IPS DF 6.9 (cell line): Measurements from ENCODE around the gene CELF1.

Experiments used
- DNase-seq: peaks from one replicate; pipeline ENCODE4 v3.0.0-alpha.2; 2013; ENCODE audit warnings: low read depth, low spot score
- H3K27ac ChIP-seq: one replicate; pipeline ENCODE4 v1.5.1; 2013; ENCODE audit warnings: low read length, control low read depth
- H3K27me3 ChIP-seq: 2 replicates; pipeline ENCODE4 v1.6.1; 2013; ENCODE audit warnings: mild to moderate bottlenecking, low read length; ENCODE audit not compliant: control insufficient read depth, insufficient read depth
- H3K36me3 ChIP-seq: 2 replicates; pipeline ENCODE4 v1.6.1; 2013; ENCODE audit warnings: low read length; ENCODE audit not compliant: control insufficient read depth, insufficient read depth
- H3K4me1 ChIP-seq: 2 replicates; pipeline ENCODE4 v1.6.1; 2013; ENCODE audit warnings: low read length; ENCODE audit not compliant: control insufficient read depth, insufficient read depth
- H3K4me3 ChIP-seq: 2 replicates; pipeline ENCODE4 v1.5.1; 2013; ENCODE audit warnings: mild to moderate bottlenecking, low read length
- H3K9me3 ChIP-seq: 2 replicates; pipeline ENCODE4 v1.6.1; 2013; ENCODE audit warnings: low read length, inconsistent platforms; ENCODE audit not compliant: control insufficient read depth, insufficient read depth
- WGBS: extraction: QIAGEN DNeasy Blood & Tissue Kit; methylation state at CpG from one replicate; pipeline ENCODE4 v1.1.7; 2013; ENCODE audit warnings: mixed read lengths, missing lambda C conversion rate; ENCODE audit not compliant: insufficient read length, insufficient coverage; 5-methylcytosine and 5-hydroxymethylcytosine counted together

Gene CELF1

GRCh38 chr11:47451990-47452389, 100.9 kb downstream of the CELF1 start:
- Histone ChIP-seq H3K36me3 (no peaks in the 10 kb centered on the region), H3K27me3 (no peaks in the 10 kb centered on the region), H3K27ac (no peak overlapping the region), H3K4me1 (no peaks in the 10 kb centered on the region), H3K4me3 (no peak overlapping the region), H3K9me3 (no peaks in the 10 kb centered on the region)
- DNase-seq = no peak
- WGBS = no CpG with 5 or more reads among the region's 4 CpGs

DNA sequence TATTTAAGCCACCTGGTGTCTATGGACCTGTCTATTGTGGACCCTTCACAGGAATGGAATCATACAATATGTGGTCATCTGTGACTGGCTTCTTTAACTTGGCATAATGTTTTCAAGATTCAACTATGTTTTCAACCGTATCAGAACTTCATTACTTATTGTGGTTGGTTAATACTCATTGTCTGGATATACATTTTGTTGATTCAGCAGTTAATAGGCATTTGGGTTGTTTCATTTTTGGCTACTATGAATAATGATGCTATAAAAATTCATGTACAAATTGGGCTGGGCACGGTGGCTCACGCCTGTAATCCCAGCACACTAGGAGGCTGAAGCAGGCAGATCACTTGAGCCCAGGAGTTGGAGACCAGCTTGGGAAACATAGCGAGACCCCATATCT, 101.5 kb downstream of the CELF1 start:
- WGBS = no CpG with 5 or more reads among the region's 4 CpGs
- no peak for DNase-seq
- Histone ChIP-seq H3K27me3 (no peaks in the 10 kb centered on the region), H3K36me3 (no peaks in the 10 kb centered on the region), H3K4me1 (no peaks in the 10 kb centered on the region), H3K27ac (no peak overlapping the region), H3K4me3 (no peak overlapping the region), H3K9me3 (no peaks in the 10 kb centered on the region)

DNA sequence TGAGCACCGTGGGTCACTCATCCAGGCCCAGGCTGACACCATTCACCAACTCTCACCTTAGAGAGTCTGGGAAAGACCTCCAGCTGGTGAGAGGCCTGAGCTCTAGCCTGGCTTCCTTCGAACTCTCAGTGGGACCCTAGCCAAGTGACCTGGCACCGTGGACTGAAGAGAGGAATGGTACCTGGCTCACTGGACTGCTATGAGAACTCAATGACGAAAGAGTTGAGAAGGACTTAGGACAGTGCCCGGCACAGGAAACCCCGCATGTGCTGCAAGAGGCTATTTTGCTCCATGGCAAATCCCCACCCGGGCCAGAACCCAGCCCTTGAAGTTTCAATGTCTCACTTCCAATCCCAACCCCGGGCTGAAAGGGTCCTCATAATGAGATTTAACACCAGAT, 103.4 kb downstream of the CELF1 start:
- Histone ChIP-seq H3K4me3 (no peak overlapping the region), H3K36me3 (no peaks in the 10 kb centered on the region), H3K27me3 (no peaks in the 10 kb centered on the region), H3K27ac (no peak overlapping the region), H3K9me3 (no peaks in the 10 kb centered on the region), H3K4me1 (no peaks in the 10 kb centered on the region)
- WGBS = no CpG with 5 or more reads among the region's 8 CpGs
- DNase-seq = no peak

DNA sequence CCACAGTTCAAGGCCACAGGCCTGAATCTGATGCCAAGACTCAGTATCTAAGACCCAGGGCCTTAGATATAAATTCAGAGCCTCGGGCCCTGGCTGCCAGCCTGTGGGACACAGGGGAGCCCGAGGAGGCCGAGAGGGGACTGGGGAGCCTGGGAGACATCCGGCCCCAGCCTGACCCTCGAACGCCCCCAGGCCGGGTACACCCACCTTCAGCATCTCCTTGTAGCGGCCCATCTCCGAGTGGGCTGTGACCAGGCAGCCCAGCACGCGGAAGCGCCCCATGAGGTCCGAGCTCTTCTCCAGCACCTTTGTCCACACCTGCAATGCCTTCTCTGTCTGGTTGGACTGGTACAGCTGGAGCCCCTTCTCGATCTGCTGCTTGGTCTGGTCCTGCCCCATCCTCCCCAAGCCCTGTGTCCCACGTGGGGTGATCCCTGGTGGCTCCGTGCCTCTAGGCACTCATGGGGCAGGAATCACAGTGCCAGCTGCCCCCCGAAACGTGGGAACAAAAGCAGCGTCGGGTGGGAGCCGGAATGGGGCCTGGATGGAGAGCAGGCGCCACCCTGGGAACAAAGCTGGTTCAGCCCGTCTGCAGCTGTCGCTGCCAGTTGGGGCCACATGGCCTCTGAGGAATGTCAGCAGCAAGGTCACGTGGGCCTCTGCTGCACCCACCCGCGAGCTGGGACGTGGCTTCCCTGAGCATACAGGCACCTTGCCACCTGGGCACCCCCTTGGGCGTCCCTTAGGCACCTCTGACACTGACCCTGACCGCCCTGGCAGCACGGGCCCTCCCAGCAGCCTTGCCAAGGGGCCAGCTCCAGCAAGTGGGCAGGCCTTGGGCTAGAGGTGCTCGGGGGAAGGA, 104.1 kb downstream of the CELF1 start, which contains the start of gene RAPSN:
Gene RAPSN (minus strand): TSS at position 571 of the 862 bp plus-strand sequence. CDS start 172 bp downstream, at position 399.
- no peak within 1 kb of the TSS for H3K4me3 ChIP-seq
- no peaks in the 10 kb centered on the region for H3K9me3 ChIP-seq
- no peaks in the 10 kb centered on the region for H3K4me1 ChIP-seq
- no CpG with 5 or more reads among the region's 32 CpGs for WGBS
- H3K36me3 ChIP-seq = no peaks in the 10 kb centered on the region
- H3K27me3 ChIP-seq = no peaks in the 10 kb centered on the region
- DNase-seq = no peak
- no peak within 1 kb of the TSS for H3K27ac ChIP-seq

- Histone ChIP-seq H3K4me1 (no peaks in the 10 kb centered on the region), H3K4me3 (no peak overlapping the region), H3K36me3 (no peaks in the 10 kb centered on the region), H3K27ac (no peak overlapping the region), H3K9me3 (no peaks in the 10 kb centered on the region), H3K27me3 (no peaks in the 10 kb centered on the region)
- no CpG with 5 or more reads among the region's 12 CpGs for WGBS
- no peak for DNase-seq
Measured at GRCh38 chr11:47447906-47448305, 105.0 kb downstream of the CELF1 start.

GRCh38 chr11:47446833-47447232, 106.1 kb downstream of the CELF1 start:
- no CpG with 5 or more reads among the region's 9 CpGs for whole genome bisulfite sequencing
- DNase-seq = no peak
- Histone ChIP-seq H3K27me3 (no peaks in the 10 kb centered on the region), H3K36me3 (no peaks in the 10 kb centered on the region), H3K4me1 (no peaks in the 10 kb centered on the region), H3K27ac (no peak overlapping the region), H3K9me3 (no peaks in the 10 kb centered on the region), H3K4me3 (no peak overlapping the region)

DNA sequence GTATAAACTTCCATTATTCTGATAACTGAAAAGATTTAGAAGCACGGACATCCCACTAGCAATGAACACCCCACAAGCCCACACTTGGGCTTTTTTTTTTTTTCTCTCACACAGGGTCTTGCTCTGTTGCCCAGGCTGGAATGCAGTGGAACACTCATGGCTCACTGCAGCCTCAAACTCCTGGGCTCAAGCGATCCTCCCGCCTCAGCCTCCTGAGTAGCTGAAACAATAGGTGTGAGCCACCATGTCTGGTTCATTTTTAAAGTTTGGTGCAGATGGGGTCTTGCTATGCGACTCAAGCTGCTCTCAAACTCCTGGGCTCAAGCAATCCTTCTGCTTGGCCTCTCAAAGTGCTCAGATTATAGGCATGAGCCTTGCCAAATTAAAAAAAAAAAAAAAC, 107.1 kb downstream of the CELF1 start:
- Histone ChIP-seq H3K27ac (no peak overlapping the region), H3K27me3 (no peaks in the 10 kb centered on the region), H3K4me3 (no peak overlapping the region), H3K36me3 (no peaks in the 10 kb centered on the region), H3K4me1 (no peaks in the 10 kb centered on the region), H3K9me3 (no peaks in the 10 kb centered on the region)
- WGBS = no CpG with 5 or more reads among the region's 4 CpGs
- no peak for DNase-seq

DNA sequence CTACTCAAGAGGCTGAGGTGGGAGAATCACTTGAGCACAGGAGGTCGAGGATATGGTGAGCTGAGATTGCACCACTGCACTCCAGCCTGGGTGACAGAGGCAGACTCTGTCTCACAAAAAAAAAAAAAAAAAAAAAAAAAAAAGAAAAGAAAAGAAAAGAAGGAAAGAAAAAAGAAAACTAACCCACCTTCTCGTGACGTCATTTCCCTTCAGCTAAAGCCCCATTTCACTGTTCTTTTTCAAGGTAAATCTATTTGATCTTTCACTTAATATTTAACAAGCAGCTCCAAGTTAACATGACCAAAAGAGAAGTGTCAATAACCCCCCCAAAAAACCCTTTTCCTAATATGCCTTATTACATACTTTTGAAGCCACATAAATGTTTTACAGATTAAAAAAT, 109.1 kb downstream of the CELF1 start:
- Histone ChIP-seq H3K36me3 (no peaks in the 10 kb centered on the region), H3K27me3 (no peaks in the 10 kb centered on the region), H3K4me1 (no peaks in the 10 kb centered on the region), H3K4me3 (no peak overlapping the region), H3K27ac (no peak overlapping the region), H3K9me3 (no peaks in the 10 kb centered on the region)
- DNase-seq = no peak
- no CpG with 5 or more reads among the region's 3 CpGs for WGBS

- Histone ChIP-seq H3K36me3 (no peaks in the 10 kb centered on the region), H3K27me3 (no peaks in the 10 kb centered on the region), H3K27ac (no peak overlapping the region), H3K9me3 (no peaks in the 10 kb centered on the region), H3K4me1 (no peaks in the 10 kb centered on the region), H3K4me3 (no peak overlapping the region)
- no CpG with 5 or more reads among the region's 12 CpGs for WGBS
- no peak for DNase-seq
Measured at GRCh38 chr11:47443028-47443700, 109.8 kb downstream of the CELF1 start.

DNA sequence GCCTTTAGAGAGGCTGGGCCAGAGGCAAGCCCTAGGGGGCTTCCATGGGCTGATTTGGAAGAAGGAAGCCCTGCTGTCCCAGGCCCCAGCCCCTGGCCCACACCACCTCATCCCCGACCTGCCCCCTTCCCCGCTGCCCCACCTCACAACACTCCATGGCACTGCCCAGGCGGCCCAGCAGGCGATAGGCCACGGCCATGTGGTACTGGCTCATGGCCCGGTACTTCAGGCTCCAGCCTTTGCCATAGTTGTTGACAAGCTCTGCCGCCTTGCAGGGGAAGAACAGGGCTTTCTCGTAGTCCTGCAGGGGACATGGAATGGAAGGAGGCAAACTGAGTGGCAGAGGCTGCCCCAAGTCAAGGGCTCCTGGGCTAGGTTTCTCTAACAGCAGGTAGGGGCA, 110.4 kb downstream of the CELF1 start:
- no peaks in the 10 kb centered on the region for H3K27me3 ChIP-seq
- no CpG with 5 or more reads among the region's 8 CpGs for WGBS

More for the DNA sequence above, 110.4 kb downstream of the CELF1 start:
- Histone ChIP-seq H3K9me3 (no peaks in the 10 kb centered on the region), H3K36me3 (no peaks in the 10 kb centered on the region), H3K27ac (no peak overlapping the region), H3K4me1 (no peaks in the 10 kb centered on the region), H3K4me3 (no peak overlapping the region)
- no peak for DNase-seq
